Mononuclear cell (primary cell): ENCODE results near the gene HOXC12. TPM values are rescaled to one million over a fixed set of nuclear protein-coding genes. Genes with fewer than 3 reads are reported as not detected.

Source experiments
- H3K27me3 ChIP-seq: 2 replicates; pipeline ENCODE4 v1.6.0; 2011; ENCODE audit warnings: low read length, control low read depth; ENCODE audit not compliant: insufficient read depth
- H3K4me1 ChIP-seq: 2 replicates; pipeline ENCODE4 v1.5.1; 2011; ENCODE audit warnings: mild to moderate bottlenecking, low read length, control low read depth; ENCODE audit not compliant: insufficient read depth
- H3K4me3 ChIP-seq: 2 replicates; pipeline ENCODE4 v1.5.1; 2011; ENCODE audit warnings: mild to moderate bottlenecking, low read length, moderate library complexity
- H3K9me3 ChIP-seq: 2 replicates; pipeline ENCODE4 v1.5.1; 2011; ENCODE audit warnings: low read depth, mild to moderate bottlenecking, control low read depth, low read length
- total RNA-seq: library from RNA; depleted of rRNA; stranded (reverse); fragments of >200 nt; gene quantifications from one replicate; pipeline ENCODE4 v1.2.3, GENCODE V29; 2012

The HOXC12 gene
- total RNA-seq, 1 donor = not detected

GRCh38 chr12:53989227-53990113 is 34.8 kb downstream of the HOXC12 start:
- Histone ChIP-seq H3K27me3 (peaks cover 97% of the 10 kb centered on the region), H3K9me3 (no peaks in the 10 kb centered on the region), H3K4me3 (no peak overlapping the region), H3K4me1 (peaks cover 30% of the 10 kb centered on the region)

- peaks cover 35% of the 10 kb centered on the region for H3K4me1 ChIP-seq
- H3K4me3 ChIP-seq = no peak overlapping the region
- H3K27me3 ChIP-seq = peaks cover 100% of the 10 kb centered on the region
- H3K9me3 ChIP-seq = no peaks in the 10 kb centered on the region
These were observed 35.8 kb downstream of the HOXC12 start for GRCh38 chr12:53990311-53991076.

- Histone ChIP-seq H3K4me1 (peaks cover 32% of the 10 kb centered on the region), H3K9me3 (no peaks in the 10 kb centered on the region), H3K27me3 (peaks cover 99% of the 10 kb centered on the region), H3K4me3 (no peak overlapping the region)
These were observed 36.4 kb downstream of the HOXC12 start for GRCh38 chr12:53991077-53991460.

- Histone ChIP-seq H3K4me1 (peaks cover 32% of the 10 kb centered on the region), H3K4me3 (no peak overlapping the region), H3K9me3 (no peaks in the 10 kb centered on the region), H3K27me3 (peaks cover 99% of the 10 kb centered on the region)
These were observed 37.7 kb downstream of the HOXC12 start for GRCh38 chr12:53992377-53992889.

GRCh38 chr12:53993162-53994008 is 38.7 kb downstream of the HOXC12 start:
- H3K9me3 ChIP-seq = no peaks in the 10 kb centered on the region

GRCh38 chr12:53994009-53994263 is 39.2 kb downstream of the HOXC12 start:
- Histone ChIP-seq H3K4me3 (no peak overlapping the region), H3K4me1 (peaks cover 29% of the 10 kb centered on the region), H3K27me3 (peaks cover 99% of the 10 kb centered on the region), H3K9me3 (no peaks in the 10 kb centered on the region)

More at GRCh38 chr12:53993162-53994008, 38.7 kb downstream of the HOXC12 start:
- Histone ChIP-seq H3K27me3 (peaks cover 99% of the 10 kb centered on the region), H3K4me3 (no peak overlapping the region), H3K4me1 (peaks cover 32% of the 10 kb centered on the region)

- H3K27me3 ChIP-seq = peaks cover 98% of the 10 kb centered on the region
- H3K4me1 ChIP-seq = peaks cover 24% of the 10 kb centered on the region
- H3K9me3 ChIP-seq = no peaks in the 10 kb centered on the region
- H3K4me3 ChIP-seq = no peak overlapping the region
These were observed 39.7 kb downstream of the HOXC12 start for GRCh38 chr12:53994264-53995001.

- no peaks in the 10 kb centered on the region for H3K9me3 ChIP-seq
- no peak overlapping the region for H3K4me3 ChIP-seq
- H3K27me3 ChIP-seq = peaks cover 98% of the 10 kb centered on the region
- H3K4me1 ChIP-seq = peaks cover 21% of the 10 kb centered on the region
These were observed 40.3 kb downstream of the HOXC12 start for GRCh38 chr12:53995002-53995377.

- Histone ChIP-seq H3K4me3 (peak overlapping the region; percentile 25), H3K9me3 (no peaks in the 10 kb centered on the region), H3K4me1 (peaks cover 27% of the 10 kb centered on the region), H3K27me3 (peaks cover 98% of the 10 kb centered on the region)
These were observed 40.9 kb downstream of the HOXC12 start for GRCh38 chr12:53995378-53996239.

GRCh38 chr12:53996240-53997203 is 41.8 kb downstream of the HOXC12 start:
- peak overlapping the region; percentile 25 for H3K4me3 ChIP-seq
- H3K27me3 ChIP-seq = peaks cover 98% of the 10 kb centered on the region
- H3K4me1 ChIP-seq = peaks cover 27% of the 10 kb centered on the region
- H3K9me3 ChIP-seq = no peaks in the 10 kb centered on the region

GRCh38 chr12:53997204-53998109 is 42.8 kb downstream of the HOXC12 start:
- H3K27me3 ChIP-seq = peaks cover 98% of the 10 kb centered on the region
- peaks cover 27% of the 10 kb centered on the region for H3K4me1 ChIP-seq
- H3K4me3 ChIP-seq = no peak overlapping the region
- no peaks in the 10 kb centered on the region for H3K9me3 ChIP-seq
